ENCODE data around the gene NOC3L. TPM values are rescaled to one million over a fixed set of nuclear protein-coding genes. Genes with fewer than 3 reads are reported as not detected.

The NOC3L gene
- total and polyA plus RNA-seq, 10 of the 15 experiments (the other 5 are each of a cell fraction or from before 2014, with no cell fraction given), result 27.8 to 51.4 (median 40.5) TPM

- H3K27ac ChIP-seq (ENCODE audit: control insufficient read depth, insufficient read depth), result no peak overlapping the region
- no peaks in the 10 kb centered on the region for H3K9me3 ChIP-seq (replicated peaks; ENCODE audit: control insufficient read depth, insufficient read depth, low read length)
- ChIA-PET SMC1A (ENCODE audit: uncharacterized antibody, unreplicated experiment) (interaction anchor here (0.7 to 1.1 kb wide), 2 partner anchors 157 to 301 kb away, joined by 3 to 4 read pairs; no protein-coding TSS in a partner anchor), RAD21 (ENCODE audit: unreplicated experiment) (interaction anchor here (1.2 kb wide), 1 partner anchor 157 kb away, joined by 3 read pairs; no protein-coding TSS in a partner anchor), POLR2A (no interaction called here), CTCF (interaction anchor here (1.0 to 1.9 kb wide), 5 partner anchors 9 to 158 kb away, joined by 3 to 9 read pairs (median 5); no protein-coding TSS in a partner anchor)
- intact Hi-C loops (cut with micrococcal nuclease; ENCODE audit: unreplicated experiment), result no loop called here
- no peak overlapping the region for H2AFZ ChIP-seq (ENCODE audit: control insufficient read depth, low read depth, low read length)
- H3K9ac ChIP-seq (ENCODE audit: control insufficient read depth, insufficient read depth, low read length), result no peak overlapping the region
- BruUV-seq (replicated peaks), result no TSS peak
- no peaks in the 10 kb centered on the region for H4K20me1 ChIP-seq (ENCODE audit: control insufficient read depth, insufficient read depth)
- no peaks in the 10 kb centered on the region for H3K36me3 ChIP-seq (ENCODE audit: control insufficient read depth in 2 of 2, insufficient read depth in 2 of 2, low read length in 1 of 2)
- no peak for FAIRE-seq
- in situ Hi-C loops (cut with MboI), result no loop called here
- H3K79me2 ChIP-seq (ENCODE audit: control insufficient read depth, insufficient read depth, low read length), result no peaks in the 10 kb centered on the region
- no peaks in the 10 kb centered on the region for H3K4me1 ChIP-seq (ENCODE audit: control insufficient read depth, insufficient read depth, low read length)
- no peak overlapping the region for H3K4me3 ChIP-seq
- H3K4me2 ChIP-seq (ENCODE audit: control insufficient read depth, insufficient read depth), result no peak overlapping the region
- WGBS (ENCODE audit: insufficient coverage, insufficient replicate concordance, low lambda C conversion rate, missing lambda C conversion rate), result 31% methylated on average over 4 of the region's 4 CpGs
- ATAC-seq, result no peak
- H3K27me3 ChIP-seq (replicated peaks in 1 of 2; ENCODE audit: control insufficient read depth in 2 of 2, insufficient read depth in 2 of 2, low read length in 1 of 2), result no peaks in the 10 kb centered on the region
- no peak for DNase-seq (ENCODE audit: low read depth, low spot score)
- TF ChIP-seq SMAD1 (IDR thresholded peaks at IDR 0.05; ENCODE audit: low read depth, partially characterized antibody) (no peak), TAF1 (IDR thresholded peaks at IDR 0.05; ENCODE audit: borderline replicate concordance, low read depth, low read length) (no peak), RAD51 (IDR thresholded peaks at IDR 0.05) (no peak), MTA3 (IDR thresholded peaks at IDR 0.05; ENCODE audit: borderline replicate concordance, low read length) (no peak), ZNF274 (IDR thresholded peaks at IDR 0.05; ENCODE audit: insufficient read depth, insufficient read length) (no peak), PML (IDR thresholded peaks at IDR 0.05; ENCODE audit: low read length) (no peak), JUNB (IDR thresholded peaks at IDR 0.05) (no peak), CEBPZ (IDR thresholded peaks at IDR 0.05; ENCODE audit: low read depth, low read length) (no peak), SKIL (IDR thresholded peaks at IDR 0.05; ENCODE audit: low read depth, poor library complexity, severe bottlenecking) (no peak), E2F4 (IDR thresholded peaks at IDR 0.05; ENCODE audit: low read depth, low read length) (no peak), POLR2AphosphoS5 (IDR thresholded peaks at IDR 0.05; ENCODE audit: low read length) (no peak), NKRF (conservative IDR thresholded peaks at IDR 0.05) (no peak)
These were observed 75.8 kb downstream of the NOC3L start for GRCh38 chr10:94286901-94287300.

Data from GM12878 (cell line).